Measurements from ENCODE around the gene EHMT1. TPM values are rescaled to one million over a fixed set of nuclear protein-coding genes. Genes with fewer than 3 reads are reported as not detected.

Gene EHMT1
- total RNA-seq, 2 donors from 2014 or later: 106 to 108 TPM

DNA sequence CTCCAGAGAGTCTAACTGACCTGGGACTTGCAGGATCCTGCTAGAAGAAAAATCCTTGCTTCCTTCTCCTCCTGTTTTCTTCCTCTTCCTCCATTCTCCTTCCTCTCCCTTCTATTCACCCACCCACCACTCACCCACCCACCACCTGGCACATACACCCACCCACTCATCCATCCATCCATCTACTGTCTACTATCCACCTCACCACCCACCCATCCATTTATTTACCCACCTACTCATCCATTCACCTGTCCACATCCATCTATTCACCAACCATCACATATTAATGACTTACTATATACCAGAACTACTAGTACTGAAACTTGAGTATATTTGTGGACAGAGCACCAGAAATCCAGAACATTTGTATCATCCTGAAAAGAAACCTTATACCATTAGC is 49.4 kb downstream of the EHMT1 start:
- no peak for ATAC-seq
- peaks cover 8% of the 10 kb centered on the region for H3K36me3 Mint-ChIP-seq (ENCODE audit: low read depth)

DNA sequence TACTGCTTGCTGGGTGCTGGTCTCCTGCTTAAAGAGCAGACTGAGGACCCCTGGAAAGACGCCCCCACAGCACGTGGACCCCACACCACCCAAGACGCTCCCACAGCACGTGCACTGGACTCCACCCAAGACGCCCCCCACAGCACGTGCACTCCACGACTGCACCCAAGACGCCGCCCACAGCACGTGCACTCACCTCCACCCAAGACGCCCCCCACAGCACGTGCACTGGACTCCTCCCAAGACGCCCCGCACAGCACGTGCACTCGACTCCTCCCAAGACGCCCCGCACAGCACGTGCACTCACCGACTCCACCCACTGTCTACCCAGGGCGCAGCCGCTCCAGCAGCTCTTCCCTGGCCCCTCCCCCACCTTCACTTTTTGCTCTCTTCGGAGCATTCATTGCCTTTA is 50.5 kb downstream of the EHMT1 start:
- no peak for DNase-seq
- Mint-ChIP-seq H3K4me3 (no peak overlapping the region), H3K27me3 (no peaks in the 10 kb centered on the region), H3K36me3 (ENCODE audit: low read depth) (peaks cover 8% of the 10 kb centered on the region), H3K4me1 (peaks cover 47% of the 10 kb centered on the region), H3K27ac (peak overlapping the region; percentile 85)
- H3K9me3 ChIP-seq (ENCODE audit: control insufficient read depth, low read length, poor library complexity, severe bottlenecking): no peaks in the 10 kb centered on the region
- no peak for ATAC-seq

More for the DNA sequence above, 49.4 kb downstream of the EHMT1 start:
- Mint-ChIP-seq H3K27me3 (no peaks in the 10 kb centered on the region), H3K4me3 (no peak overlapping the region), H3K27ac (peak overlapping the region; percentile 85), H3K4me1 (peaks cover 46% of the 10 kb centered on the region)
- no peak for DNase-seq
- no peaks in the 10 kb centered on the region for H3K9me3 ChIP-seq (ENCODE audit: control insufficient read depth, low read length, poor library complexity, severe bottlenecking)

DNA sequence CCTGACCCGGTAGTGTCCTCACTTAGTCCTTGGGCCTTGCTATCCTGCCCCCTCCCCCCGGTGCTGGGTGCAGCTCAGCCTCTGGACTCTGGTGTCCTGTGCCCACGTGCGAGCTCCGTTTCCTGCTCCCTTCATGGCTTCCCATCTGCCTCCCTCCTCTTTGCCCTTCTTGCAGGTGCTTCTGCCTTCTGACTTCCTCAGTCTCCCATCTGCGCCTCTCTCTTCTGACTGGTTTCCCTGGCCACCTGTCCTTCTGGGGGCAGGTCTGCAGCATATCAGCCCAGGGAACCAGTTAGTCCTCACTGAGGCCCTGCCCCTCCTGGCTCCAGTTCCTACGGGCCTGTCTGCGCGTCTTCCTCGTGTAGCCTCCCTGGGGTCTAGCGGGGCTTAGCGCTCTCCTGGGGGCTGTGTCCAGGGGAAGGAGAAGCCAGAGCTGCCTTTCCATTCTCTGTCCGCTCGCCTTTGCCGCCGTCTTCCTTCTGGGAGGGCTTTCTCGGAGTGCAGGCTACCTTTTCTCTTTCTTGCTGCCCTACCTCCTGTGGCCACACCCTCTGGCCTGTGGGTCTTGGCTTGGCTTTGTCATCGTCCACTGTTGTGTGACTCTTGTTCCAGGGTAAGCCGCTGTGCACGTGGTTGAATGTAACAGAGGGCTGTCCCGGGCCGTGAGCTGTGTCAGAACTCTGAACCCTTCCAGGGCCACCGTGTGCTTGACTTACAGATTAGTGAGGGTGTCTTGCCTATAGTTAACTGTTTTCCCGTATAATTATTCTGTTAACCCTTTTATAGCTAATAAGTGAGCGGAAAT is 51.8 kb downstream of the EHMT1 start:
- Mint-ChIP-seq H3K4me3 (no peak overlapping the region), H3K27ac (peak overlapping the region; percentile 39), H3K27me3 (no peaks in the 10 kb centered on the region), H3K36me3 (ENCODE audit: low read depth) (peaks cover 6% of the 10 kb centered on the region), H3K4me1 (peaks cover 48% of the 10 kb centered on the region)
- DNase-seq (no peak), ATAC-seq (no peak)
- no peaks in the 10 kb centered on the region for H3K9me3 ChIP-seq (ENCODE audit: control insufficient read depth, low read length, poor library complexity, severe bottlenecking)

DNA sequence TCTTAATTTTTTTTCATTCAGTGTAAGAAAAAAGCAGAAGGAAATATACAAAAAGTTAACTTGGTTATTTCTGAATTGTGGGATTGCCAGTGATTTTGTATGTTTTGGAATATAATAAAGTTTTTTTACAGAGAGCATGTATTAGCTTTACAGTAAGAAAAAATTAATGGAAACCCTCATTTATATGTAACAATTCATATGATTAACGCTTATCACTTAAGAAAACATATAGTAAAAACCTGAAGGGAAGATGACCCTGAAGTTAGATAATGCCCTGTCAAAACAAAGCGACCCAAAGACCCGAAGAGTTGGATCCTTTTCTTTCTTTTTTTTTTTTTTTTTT is 52.4 kb downstream of the EHMT1 start:
- no peaks in the 10 kb centered on the region for H3K27me3 Mint-ChIP-seq
- no peak overlapping the region for H3K4me3 Mint-ChIP-seq
- peak overlapping the region; percentile 39 for H3K27ac Mint-ChIP-seq
- no peaks in the 10 kb centered on the region for H3K9me3 ChIP-seq (ENCODE audit: control insufficient read depth, low read length, poor library complexity, severe bottlenecking)
- no peak for DNase-seq
- H3K4me1 Mint-ChIP-seq: peaks cover 47% of the 10 kb centered on the region
- ATAC-seq: no peak
- H3K36me3 Mint-ChIP-seq (ENCODE audit: low read depth): peaks cover 6% of the 10 kb centered on the region

DNA sequence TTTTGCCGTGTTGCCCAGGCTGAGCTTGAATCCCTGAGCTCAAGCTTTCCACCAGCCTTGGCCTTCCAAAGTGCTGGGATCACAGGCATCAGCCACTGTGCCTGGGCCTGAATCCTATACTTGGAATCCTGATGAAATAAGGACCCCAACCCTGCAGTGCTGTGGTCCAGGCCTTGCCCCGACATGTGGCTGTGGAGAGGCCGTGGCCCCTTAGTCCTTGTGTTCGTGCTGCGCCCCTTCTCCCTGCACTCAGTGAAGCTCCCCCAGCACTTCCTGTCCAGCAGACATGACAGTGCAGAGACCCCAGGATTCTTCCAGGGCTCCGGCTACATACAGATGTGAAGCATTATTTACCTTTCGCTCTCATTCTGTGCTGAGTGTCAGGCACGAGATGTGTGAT is 52.9 kb downstream of the EHMT1 start:
- H3K27me3 Mint-ChIP-seq: no peaks in the 10 kb centered on the region
- DNase-seq: no peak
- H3K4me3 Mint-ChIP-seq: no peak overlapping the region
- H3K4me1 Mint-ChIP-seq: peaks cover 44% of the 10 kb centered on the region
- H3K36me3 Mint-ChIP-seq (ENCODE audit: low read depth): peaks cover 6% of the 10 kb centered on the region
- H3K27ac Mint-ChIP-seq: no peak overlapping the region
- no peaks in the 10 kb centered on the region for H3K9me3 ChIP-seq (ENCODE audit: control insufficient read depth, low read length, poor library complexity, severe bottlenecking)
- no peak for ATAC-seq

DNA sequence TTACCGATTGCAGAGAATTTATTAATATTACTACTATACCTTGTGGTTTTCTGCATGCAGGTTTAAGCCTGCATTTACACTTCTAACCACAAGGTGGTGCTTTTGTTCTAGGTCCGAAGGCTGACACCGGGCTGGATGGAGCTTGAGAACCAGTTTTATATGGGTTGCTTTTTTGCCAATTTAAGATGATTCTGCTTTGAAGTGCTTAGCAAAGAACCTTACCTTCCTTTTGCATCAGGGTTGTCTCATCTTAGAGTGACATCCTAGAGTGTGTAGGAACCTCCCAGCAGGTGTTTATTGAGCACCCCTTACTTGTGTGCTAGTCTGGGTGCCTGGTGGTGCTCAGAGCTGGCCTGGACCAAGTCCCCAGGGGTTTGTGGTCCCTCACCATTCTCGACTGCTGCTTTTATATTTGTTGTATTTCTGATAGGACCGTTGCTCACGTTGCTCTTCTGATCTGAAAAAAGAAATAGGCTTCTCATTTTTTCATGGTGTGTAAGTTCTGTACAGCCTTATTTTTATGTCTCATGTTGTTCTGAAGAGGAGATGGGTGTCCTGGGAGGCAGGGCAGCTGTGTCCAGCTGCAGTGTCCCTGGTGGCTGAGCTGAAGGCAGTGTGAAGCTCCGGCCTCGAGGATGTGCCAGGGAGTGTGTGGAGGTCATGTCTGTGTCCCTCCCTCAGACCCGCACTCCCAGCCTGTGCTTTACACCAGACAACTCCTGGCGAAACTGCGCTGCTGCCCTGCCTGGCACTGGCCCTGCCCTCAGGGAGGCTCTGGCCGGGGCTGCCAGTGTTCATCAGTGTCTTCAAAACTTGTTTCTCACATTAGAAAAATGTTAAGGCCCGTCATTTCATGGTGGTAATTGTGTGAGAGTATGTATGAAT is 54.3 kb downstream of the EHMT1 start:
- H3K27me3 Mint-ChIP-seq: no peaks in the 10 kb centered on the region
- peaks cover 6% of the 10 kb centered on the region for H3K36me3 Mint-ChIP-seq (ENCODE audit: low read depth)
- no peak overlapping the region for H3K27ac Mint-ChIP-seq
- H3K9me3 ChIP-seq (ENCODE audit: control insufficient read depth, low read length, poor library complexity, severe bottlenecking): no peaks in the 10 kb centered on the region
- H3K4me3 Mint-ChIP-seq: no peak overlapping the region
- DNase-seq: peak in 1 of 3 donors; percentile 28
- peak; percentile 88 for ATAC-seq
- H3K4me1 Mint-ChIP-seq: peaks cover 35% of the 10 kb centered on the region

DNA sequence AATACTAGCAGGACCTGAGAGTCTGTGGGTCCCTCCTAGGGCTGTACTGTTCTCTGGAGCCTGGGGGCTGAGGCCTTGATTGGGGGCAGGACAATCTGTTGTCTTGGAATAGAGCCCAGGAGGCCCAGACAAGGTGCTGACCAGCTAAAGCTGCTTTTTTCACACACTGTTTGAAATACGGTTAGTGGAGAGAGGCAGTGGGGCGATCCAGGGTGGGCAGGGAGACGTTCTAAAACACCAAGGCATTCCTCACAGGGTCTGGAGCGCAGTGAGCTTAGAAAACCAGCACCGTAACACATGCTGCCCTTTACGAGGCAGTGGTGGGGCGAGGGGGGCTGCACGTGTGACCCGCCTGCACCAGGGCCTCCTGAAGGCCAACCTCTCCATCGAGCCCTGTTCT is 55.1 kb downstream of the EHMT1 start:
- no peak overlapping the region for H3K27ac Mint-ChIP-seq
- no peak for DNase-seq
- no peaks in the 10 kb centered on the region for H3K27me3 Mint-ChIP-seq
- H3K36me3 Mint-ChIP-seq (ENCODE audit: low read depth): peaks cover 6% of the 10 kb centered on the region
- ATAC-seq: no peak
- no peaks in the 10 kb centered on the region for H3K9me3 ChIP-seq (ENCODE audit: control insufficient read depth, low read length, poor library complexity, severe bottlenecking)
- peaks cover 32% of the 10 kb centered on the region for H3K4me1 Mint-ChIP-seq
- H3K4me3 Mint-ChIP-seq: no peak overlapping the region

DNA sequence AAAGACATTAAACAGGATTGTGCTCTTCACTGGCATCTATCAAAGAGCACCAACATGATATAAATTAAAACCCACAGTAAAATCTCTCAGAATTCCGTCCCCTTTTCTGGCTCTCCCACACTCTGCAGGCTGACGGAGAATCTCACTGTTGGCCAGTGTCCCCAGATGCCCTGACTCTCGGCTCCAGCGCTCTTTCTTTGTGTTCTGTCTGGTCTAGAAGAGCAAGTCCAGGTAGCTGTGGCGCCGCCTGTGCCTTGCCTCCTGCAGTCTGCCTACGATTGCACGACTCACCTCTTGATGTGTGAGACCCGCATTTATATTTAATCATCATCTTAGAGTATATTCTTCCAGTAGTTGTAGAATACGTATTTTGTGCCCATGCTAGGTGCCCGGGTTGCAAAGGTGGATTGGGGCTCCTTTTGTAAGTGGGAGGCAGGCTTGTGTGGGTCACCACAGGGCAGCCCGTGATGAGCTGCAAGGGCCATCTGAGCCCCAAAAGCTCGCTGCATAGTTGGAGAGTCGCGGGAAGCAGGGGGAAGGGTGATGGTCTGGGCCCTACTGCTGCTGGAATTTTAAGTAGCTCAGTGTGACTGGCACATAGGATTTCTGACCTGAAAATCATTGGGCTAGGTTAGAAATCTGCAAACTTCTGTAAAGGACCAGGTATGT is 55.6 kb downstream of the EHMT1 start:
- peaks cover 32% of the 10 kb centered on the region for H3K4me1 Mint-ChIP-seq
- DNase-seq: no peak
- peaks cover 2% of the 10 kb centered on the region for H3K36me3 Mint-ChIP-seq (ENCODE audit: low read depth)
- no peak overlapping the region for H3K4me3 Mint-ChIP-seq
- no peak overlapping the region for H3K27ac Mint-ChIP-seq
- ATAC-seq: no peak
- no peaks in the 10 kb centered on the region for H3K27me3 Mint-ChIP-seq
- H3K9me3 ChIP-seq (ENCODE audit: control insufficient read depth, low read length, poor library complexity, severe bottlenecking): no peaks in the 10 kb centered on the region

DNA sequence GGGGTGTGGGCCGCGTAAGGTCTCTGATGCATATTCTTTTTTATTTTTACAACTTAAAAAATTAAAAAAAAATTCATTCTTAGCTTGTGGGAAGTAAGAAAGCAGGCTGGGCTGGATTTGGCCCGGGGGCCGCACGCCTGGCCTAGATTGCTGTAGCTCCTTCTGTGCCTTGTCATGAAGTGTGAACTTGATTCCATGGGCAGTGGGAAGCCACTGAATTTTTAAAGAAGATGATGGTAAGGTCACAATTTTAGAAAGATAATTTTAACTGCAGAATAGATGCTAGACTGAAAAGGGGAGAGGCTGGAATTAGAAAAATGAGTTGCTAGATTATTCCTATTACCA is 56.1 kb downstream of the EHMT1 start:
- peaks cover 35% of the 10 kb centered on the region for H3K4me1 Mint-ChIP-seq
- H3K27ac Mint-ChIP-seq: no peak overlapping the region
- H3K4me3 Mint-ChIP-seq: no peak overlapping the region
- no peaks in the 10 kb centered on the region for H3K27me3 Mint-ChIP-seq
- ATAC-seq: no peak
- DNase-seq: no peak
- H3K9me3 ChIP-seq (ENCODE audit: control insufficient read depth, low read length, poor library complexity, severe bottlenecking): no peaks in the 10 kb centered on the region
- H3K36me3 Mint-ChIP-seq (ENCODE audit: low read depth): peaks cover 4% of the 10 kb centered on the region

DNA sequence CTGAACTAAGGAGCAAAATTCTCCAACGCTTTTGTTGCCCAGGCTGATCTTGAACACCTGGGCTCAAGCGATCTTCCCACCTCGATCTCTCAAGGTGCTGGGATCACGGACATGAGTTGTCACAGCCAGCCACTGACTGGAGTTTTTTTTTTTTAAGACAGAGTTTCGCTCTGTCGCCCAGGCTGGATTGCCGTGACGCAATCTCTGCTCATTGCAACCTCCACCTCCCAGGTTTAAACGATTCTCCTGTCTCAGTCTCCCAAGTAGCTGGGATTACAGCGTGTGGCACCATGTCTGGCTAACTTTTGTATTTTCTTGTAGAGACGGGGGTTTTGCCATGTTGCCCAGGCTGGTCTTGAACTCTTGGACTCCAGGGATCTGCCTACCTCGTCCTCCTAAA is 58.2 kb downstream of the EHMT1 start:
- Mint-ChIP-seq H3K4me3 (no peak overlapping the region), H3K4me1 (peaks cover 33% of the 10 kb centered on the region)
- H3K9me3 ChIP-seq (ENCODE audit: control insufficient read depth, low read length, poor library complexity, severe bottlenecking): no peaks in the 10 kb centered on the region

DNA sequence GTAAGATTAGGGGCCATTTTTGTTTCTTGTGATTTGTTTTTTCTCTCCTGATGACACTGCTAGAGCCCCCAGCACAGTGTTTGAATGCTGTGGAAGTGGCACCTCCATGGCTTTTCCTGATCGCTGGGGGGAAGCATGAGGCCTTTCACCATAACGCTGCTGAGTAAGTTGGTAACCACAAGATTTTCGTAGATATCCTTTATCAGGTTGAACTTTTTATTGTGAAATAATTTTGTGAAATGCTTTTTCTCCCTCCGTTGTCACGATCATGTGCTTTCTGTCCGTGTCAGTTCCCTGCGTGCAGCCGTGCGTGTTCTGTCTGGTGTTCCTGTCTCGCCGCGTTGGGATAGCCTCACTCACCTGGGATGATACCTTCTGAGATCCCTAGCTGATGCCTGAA is 59.4 kb downstream of the EHMT1 start:
- ATAC-seq: no peak
- H3K4me3 Mint-ChIP-seq: no peak overlapping the region
- peaks cover 27% of the 10 kb centered on the region for H3K4me1 Mint-ChIP-seq
- H3K27ac Mint-ChIP-seq: no peak overlapping the region
- H3K27me3 Mint-ChIP-seq: no peaks in the 10 kb centered on the region
- DNase-seq: no peak
- H3K9me3 ChIP-seq (ENCODE audit: control insufficient read depth, low read length, poor library complexity, severe bottlenecking): no peaks in the 10 kb centered on the region
- H3K36me3 Mint-ChIP-seq (ENCODE audit: low read depth): peaks cover 5% of the 10 kb centered on the region

More for the DNA sequence above, 58.2 kb downstream of the EHMT1 start:
- peaks cover 5% of the 10 kb centered on the region for H3K36me3 Mint-ChIP-seq (ENCODE audit: low read depth)
- ATAC-seq (no peak), DNase-seq (no peak)
- H3K27ac Mint-ChIP-seq: no peak overlapping the region
- H3K27me3 Mint-ChIP-seq: no peaks in the 10 kb centered on the region

DNA sequence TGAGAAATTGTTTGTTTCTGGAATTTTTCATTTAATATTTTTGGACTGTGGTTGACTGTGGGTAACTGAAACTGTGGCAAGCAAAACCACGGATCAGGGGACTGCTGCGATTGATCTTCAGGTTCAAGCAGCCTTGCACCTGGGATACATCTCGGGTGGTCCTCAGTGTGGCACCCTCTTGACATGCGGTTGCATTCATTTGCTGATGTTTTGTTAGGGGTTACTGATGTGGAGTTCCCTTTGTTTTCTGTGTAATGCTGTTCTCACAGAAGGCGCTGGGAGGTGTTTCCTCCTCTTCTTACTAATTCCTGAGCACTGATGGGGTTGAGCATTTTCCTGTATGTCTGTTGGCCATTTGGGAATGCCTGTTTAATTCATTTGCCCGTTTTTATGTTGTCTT is 60.4 kb downstream of the EHMT1 start:
- DNase-seq (no peak), ATAC-seq (no peak)
- Mint-ChIP-seq H3K27me3 (no peaks in the 10 kb centered on the region), H3K4me1 (peaks cover 28% of the 10 kb centered on the region), H3K4me3 (no peak overlapping the region), H3K27ac (peak overlapping the region; percentile 60), H3K36me3 (ENCODE audit: low read depth) (peaks cover 5% of the 10 kb centered on the region)
- H3K9me3 ChIP-seq (ENCODE audit: control insufficient read depth, low read length, poor library complexity, severe bottlenecking): no peaks in the 10 kb centered on the region

DNA sequence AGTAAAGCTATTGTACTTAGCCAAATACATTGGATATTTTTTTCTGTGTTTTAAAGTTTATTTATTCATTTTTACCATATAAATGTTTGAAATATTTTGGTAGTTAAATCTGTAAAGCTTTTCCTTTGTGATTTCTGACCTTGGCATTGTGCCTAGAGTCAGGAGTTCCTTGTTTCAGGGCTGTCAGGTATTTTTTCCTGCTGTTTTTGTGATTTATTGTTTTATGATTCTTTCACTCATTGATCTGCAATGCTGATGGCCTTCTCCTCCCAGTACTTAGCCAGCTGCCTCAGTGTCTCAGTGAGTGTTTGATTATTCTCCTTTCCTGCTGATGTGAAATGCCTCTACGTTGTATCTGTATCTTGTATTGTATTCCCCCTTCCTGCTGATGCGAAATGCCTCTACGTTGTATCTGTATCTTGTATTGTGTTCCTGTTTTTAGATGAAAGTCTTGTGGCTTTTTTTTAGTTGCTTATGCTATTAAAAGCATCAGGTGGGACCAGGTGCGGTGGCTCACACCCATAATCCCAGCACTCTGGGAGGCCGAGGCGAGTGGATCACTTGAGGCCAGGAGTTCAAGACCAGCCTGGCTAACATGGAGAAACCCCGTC is 61.0 kb downstream of the EHMT1 start:
- no peak overlapping the region for H3K4me3 Mint-ChIP-seq
- H3K36me3 Mint-ChIP-seq (ENCODE audit: low read depth): peaks cover 5% of the 10 kb centered on the region
- no peaks in the 10 kb centered on the region for H3K27me3 Mint-ChIP-seq
- H3K4me1 Mint-ChIP-seq: peaks cover 24% of the 10 kb centered on the region
- peak overlapping the region; percentile 60 for H3K27ac Mint-ChIP-seq
- no peak for ATAC-seq
- no peaks in the 10 kb centered on the region for H3K9me3 ChIP-seq (ENCODE audit: control insufficient read depth, low read length, poor library complexity, severe bottlenecking)
- DNase-seq: no peak
